K562 (cell line): ENCODE measurements around the gene PPP1R9B. TPM values are rescaled to one million over a fixed set of nuclear protein-coding genes. Genes with fewer than 3 reads are reported as not detected.

ENCODE experiments used
- ATAC-seq: fragments of 200-7000 bp; cut with Tn5 transposase; 3 replicates; pipeline ENCODE4 v1.9.1; 2020; ENCODE audit warnings: moderate library complexity
- BruUV-seq: library from RNA; stranded (reverse); fragments of 400-500 nt; replicated peaks from 2 replicates; lab custom pipeline; 2021; lab: Mats Ljungman, UMichigan
- CTCF ChIA-PET: fragments of 300-600 bp; formaldehyde crosslinking; extraction: SDS; loops from one replicate; lab custom pipeline; 2021; ENCODE audit warnings: low intra/inter-chr PET ratio; lab: Yijun Ruan, JAX
- POLR2A ChIA-PET: fragments of 300-600, 350-650 bp; sonication (Branson Sonifier 250); formaldehyde crosslinking; extraction: SDS; loops from one replicate; lab custom pipeline; 2021; ENCODE audit warnings: antibody characterized with exemption, inconsistent platforms; lab: Yijun Ruan, JAX
- DNase-seq, 4 experiments: peaks; one replicate each; pipeline versions ENCODE4 v3.0.0 to v3.0.0-alpha.2; 2011 to 2018; ENCODE audit warnings: low spot score in 3 of 4, mixed read lengths in 3 of 4; ENCODE audit errors: extremely low read depth in 1 of 4
- FAIRE-seq: peaks from 2 replicates; lab custom pipeline; 2011; peaks lifted over from hg19 to GRCh38; lab: Jason Lieb, UNC
- H2AFZ ChIP-seq: 2 replicates; pipeline ENCODE4 v1.6.0; 2011; ENCODE audit warnings: low read depth, low read length, control low read depth, inconsistent platforms
- H3K27ac ChIP-seq: fragments of 200-600 bp; 3 replicates; pipeline ENCODE4 v1.8.0; 2011; ENCODE audit warnings: low read depth, mild to moderate bottlenecking, control low read depth, inconsistent platforms, low read length, moderate library complexity, mixed read lengths; ENCODE audit errors: extremely low read depth
- H3K27me3 ChIP-seq, 2 experiments: fragments of 300-600 bp in 1 of 2; 2 replicates in 1 of 2; 3 replicates in 1 of 2; pipeline versions ENCODE4 v1.6.0 to v1.8.0; 2011; ENCODE audit warnings: inconsistent platforms in 2 of 2, low read length in 2 of 2, mild to moderate bottlenecking in 1 of 2, mixed read lengths in 1 of 2, moderate library complexity in 1 of 2; ENCODE audit not compliant: control insufficient read depth in 2 of 2, insufficient read depth in 2 of 2
- H3K36me3 ChIP-seq: fragments of 300-600 bp; 3 replicates; pipeline ENCODE4 v1.8.0; 2011; ENCODE audit warnings: mild to moderate bottlenecking, low read length, inconsistent platforms; ENCODE audit not compliant: control insufficient read depth, insufficient read depth
- H3K4me1 ChIP-seq, 2 experiments: fragments of 200-600 bp in 1 of 2; replicated peaks in 1 of 2; 2 replicates in 1 of 2; 3 replicates in 1 of 2; pipeline versions ENCODE4 v1.5.1 to v1.8.0; 2011; ENCODE audit warnings: inconsistent platforms in 2 of 2, low read length in 2 of 2, mild to moderate bottlenecking in 1 of 2, mixed read lengths in 1 of 2, moderate library complexity in 1 of 2; ENCODE audit not compliant: control insufficient read depth in 2 of 2, insufficient read depth in 2 of 2
- H3K4me2 ChIP-seq: 2 replicates; pipeline ENCODE4 v1.6.1; 2011; ENCODE audit warnings: low read length, control low read depth, inconsistent platforms, mixed read lengths; ENCODE audit not compliant: insufficient read depth
- H3K4me3 ChIP-seq: fragments of 200-600 bp; sonication (generic), shearing (Covaris generic); 2 replicates; pipeline ENCODE4 v1.5.1; 2016; ENCODE audit warnings: control low read depth, inconsistent platforms
- H3K79me2 ChIP-seq: fragments of 200-600 bp; 3 replicates; pipeline ENCODE4 v1.8.0; 2011; ENCODE audit warnings: low read length, inconsistent platforms; ENCODE audit not compliant: control insufficient read depth, insufficient read depth
- H3K9ac ChIP-seq, 2 experiments: 2 replicates each; pipeline versions ENCODE4 v1.6.0 to v1.6.1; 2011; ENCODE audit warnings: low read depth in 2 of 2, low read length in 2 of 2, control low read depth in 1 of 2, inconsistent platforms in 1 of 2, mild to moderate bottlenecking in 1 of 2, mixed read lengths in 1 of 2; ENCODE audit not compliant: insufficient read depth in 1 of 2
- H3K9me1 ChIP-seq: one replicate; pipeline ENCODE4 v1.6.0; 2011; ENCODE audit warnings: inconsistent platforms, mild to moderate bottlenecking, low read length, moderate library complexity; ENCODE audit not compliant: control insufficient read depth, insufficient read depth
- H3K9me3 ChIP-seq: replicated peaks from 2 replicates; pipeline ENCODE4 v1.5.1; 2011; ENCODE audit warnings: low read depth, low read length, inconsistent platforms; ENCODE audit not compliant: control insufficient read depth, insufficient read depth
- H4K20me1 ChIP-seq: replicated peaks from 2 replicates; pipeline ENCODE4 v1.6.1; 2011; ENCODE audit warnings: low read length, inconsistent platforms, mixed read lengths; ENCODE audit not compliant: control insufficient read depth, insufficient read depth
- CXXC5 ChIP-seq: fragments of 250-450 bp; sonication (Bioruptor Pico); IDR thresholded peaks from 2 replicates; pipeline ENCODE4 v1.8.0; 2022; ENCODE audit warnings: inconsistent platforms, mild to moderate bottlenecking, moderate library complexity
- VEZF1 ChIP-seq: fragments of 200-800 bp; sonication (Bioruptor generic); IDR thresholded peaks from 2 replicates; pipeline ENCODE4 v1.6.1; 2017; ENCODE audit warnings: missing genetic modification characterization, missing compliant biosample characterization
- WGBS: fragments of 100-300 bp; shearing (Covaris generic); methylation state at CpG from one replicate; pipeline ENCODE4 v1.1.6; 2016; ENCODE audit warnings: low coverage, mixed read lengths; ENCODE audit not compliant: insufficient coverage; ENCODE audit errors: missing lambda C conversion rate; 5-methylcytosine and 5-hydroxymethylcytosine counted together
- in situ Hi-C: fragments of 300-500 bp; cut with MboI; formaldehyde crosslinking; loops from 4 replicates; pipeline ENCODE4 v1.15.0; 2018; ENCODE audit warnings: inconsistent platforms, mixed read lengths
- intact Hi-C: fragments of 100-400 bp; cut with micrococcal nuclease; formaldehyde crosslinking; loops from 2 replicates; pipeline ENCODE4 v1.14.2; 2022
- polyA plus RNA-seq, 8 experiments: library from polyadenylated mRNA; depleted of rRNA in 4 of 8; stranded (reverse) in 5 of 8; unstranded in 3 of 8; fragments of >200 nt; fragmentation: Nextera tagmentation in 2 of 8; fragmentation: Illumina TruSeq in 1 of 8; extraction: Ambion mirVana in 2 of 8; extraction: Trizol in 1 of 8; gene quantifications; 2 replicates each; pipeline versions ENCODE4 v1.2.1 to v1.2.3, GENCODE V29; 2011 to 2014; ENCODE audit warnings: inconsistent platforms in 1 of 8, missing spikeins in 1 of 8
- total RNA-seq, 7 experiments: library from RNA; depleted of rRNA in 6 of 7; stranded (reverse); fragments of >200 nt in 6 of 7; fragmentation: Illumina TruSeq in 2 of 7; extraction: Trizol in 2 of 7; gene quantifications; 2 replicates each; pipeline versions ENCODE4 v1.2.1 to v1.2.3, GENCODE V29; 2011 to 2021; ENCODE audit warnings: low replicate concordance in 1 of 7

PPP1R9B gene
- total and polyA plus RNA-seq, 9 of the 15 experiments (the other 6 are each of a cell fraction or from before 2014, with no cell fraction given) = 0.10 to 63.5 (median 24.7) TPM

- peaks cover 4 to 24% of the 10 kb centered on the region in 2 experiments; a peak in 4 of 5 replicates for H3K4me1 ChIP-seq
- no peak overlapping the region; the same call in 1 of the 2 replicates for H3K4me2 ChIP-seq
- in situ Hi-C loops (no loop called here), intact Hi-C loops (no loop called here)
- POLR2A ChIA-PET = no interaction called here
- 0 out of 2 replicates have a peak overlapping the region, but pooled peaks have one; percentile 47 for H2AFZ ChIP-seq
- ATAC-seq (peak; percentile 43; the same call in 1 of the 3 replicates), DNase-seq (peak in 2 of 4 experiments; percentile 29 to 33), FAIRE-seq (no peak)
- TF ChIP-seq VEZF1 (0 out of 2 replicates have a peak, but pooled peaks have one; percentile 5), CXXC5 (CRISPR knock-in tag) (no peak)
- no peak overlapping the region for H3K4me3 ChIP-seq
- H3K9ac ChIP-seq = no peak overlapping the region
- H3K79me2 ChIP-seq = no peaks in the 10 kb centered on the region
- CTCF ChIA-PET = interaction anchor here (0.6 kb wide), 1 partner anchor 166 kb away, joined by 3 read pairs; no protein-coding TSS in a partner anchor
- H3K27ac ChIP-seq = no peak overlapping the region
- no TSS peak for BruUV-seq
- WGBS = 1% methylated on average over 7 of the region's 8 CpGs
- no peaks in the 10 kb centered on the region; the same call in 1 of the 2 replicates for H4K20me1 ChIP-seq
- H3K9me3 ChIP-seq = no peaks in the 10 kb centered on the region
- H3K27me3 ChIP-seq = peaks cover 51 to 81% of the 10 kb centered on the region in 2 experiments
- no peaks in the 10 kb centered on the region for H3K9me1 ChIP-seq
- no peaks in the 10 kb centered on the region for H3K36me3 ChIP-seq
Observed at GRCh38 chr17:50184064-50184463, 33.6 kb upstream of the PPP1R9B start.
